Suprapubic skin (tissue), 4 donors: Measurements from ENCODE around the gene DYNLT5. TPM values are rescaled to one million over a fixed set of nuclear protein-coding genes. Genes with fewer than 3 reads are reported as not detected.

Experiments used
- DNase-seq, 2 donors: peaks; one replicate each; pipeline ENCODE4 v3.0.0-alpha.2; 2019; ENCODE audit warnings: low spot score in 2 of 2
- H3K27ac ChIP-seq: fragments of 200-600 bp; sonication (generic); one replicate; pipeline ENCODE4 v1.5.1; 2019
- H3K27me3 ChIP-seq: fragments of 200-600 bp; sonication (generic); one replicate; pipeline ENCODE4 v1.5.1; 2019
- H3K36me3 ChIP-seq: fragments of 200-600 bp; sonication (generic); one replicate; pipeline ENCODE4 v1.5.1; 2019
- H3K4me1 ChIP-seq: fragments of 200-600 bp; sonication (generic); one replicate; pipeline ENCODE4 v1.5.1; 2019
- H3K4me3 ChIP-seq: fragments of 200-600 bp; sonication (generic); one replicate; pipeline ENCODE4 v1.5.1; 2019; ENCODE audit warnings: mild to moderate bottlenecking
- H3K9me3 ChIP-seq: fragments of 200-600 bp; sonication (generic); one replicate; pipeline ENCODE4 v1.5.1; 2019
- CTCF ChIP-seq, 2 donors: fragments of 200-600 bp in 1 of 2; fragments of 450-650 bp in 1 of 2; sonication (generic) in 1 of 2; IDR thresholded peaks; one replicate each; pipeline ENCODE4 v1.5.1; 2016 to 2019; ENCODE audit warnings: antibody characterized with exemption in 2 of 2, mild to moderate bottlenecking in 1 of 2, moderate library complexity in 1 of 2
- EP300 ChIP-seq: sonication (generic); formaldehyde crosslinking; IDR thresholded peaks from one replicate; pipeline ENCODE4 v1.6.1; 2017; ENCODE audit warnings: antibody characterized with exemption
- POLR2A ChIP-seq, 2 donors: fragments of 450-650 bp; IDR thresholded peaks; one replicate each; pipeline ENCODE4 v1.6.1; 2017; ENCODE audit warnings: antibody characterized with exemption in 2 of 2, mild to moderate bottlenecking in 2 of 2, moderate library complexity in 2 of 2
- POLR2AphosphoS5 ChIP-seq, 3 donors: sonication (generic); formaldehyde crosslinking; IDR thresholded peaks; one replicate each; pipeline ENCODE4 v1.6.1; 2017; ENCODE audit warnings: antibody characterized with exemption in 3 of 3
- WGBS: methylation state at CpG from one replicate; pipeline ENCODE4 v1.1.5; 2018; 5-methylcytosine and 5-hydroxymethylcytosine counted together
- total RNA-seq, 4 donors: library from RNA; depleted of rRNA; stranded (reverse); fragments of >200 nt; gene quantifications; one replicate each; pipeline ENCODE4 v1.1.0, GENCODE V29; 2016

The DYNLT5 gene
- total RNA-seq, 4 donors from 2014 or later, result 1.1 to 2.6 TPM; not detected in 2

DNA sequence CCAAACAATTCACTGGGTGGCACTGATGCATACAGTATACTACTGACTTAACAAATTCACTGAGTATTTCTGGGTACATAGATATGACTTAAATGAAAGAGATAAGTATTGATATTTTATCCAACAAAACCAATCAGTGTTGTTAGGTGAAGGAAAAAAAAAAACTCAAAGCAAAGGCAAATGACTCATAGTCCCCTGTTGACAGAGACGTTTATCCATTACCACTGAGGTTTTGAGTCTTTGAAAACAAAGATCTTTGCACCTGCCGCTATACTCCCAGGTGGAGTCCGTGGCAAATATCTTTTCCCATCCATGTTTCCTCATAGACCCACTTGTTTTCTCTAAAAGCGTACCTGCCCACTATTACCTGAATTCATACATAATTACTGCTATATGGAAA lies 18.4 kb downstream of the DYNLT5 start:
- H3K4me3 ChIP-seq, result no peak overlapping the region
- TF ChIP-seq POLR2A (IDR thresholded peaks at IDR 0.05) (no peak), CTCF (IDR thresholded peaks at IDR 0.05) (no peak), POLR2AphosphoS5 (IDR thresholded peaks at IDR 0.05) (no peak), EP300 (no peak)
- no peaks in the 10 kb centered on the region for H3K36me3 ChIP-seq
- DNase-seq, result no peak
- no peaks in the 10 kb centered on the region for H3K9me3 ChIP-seq
- H3K4me1 ChIP-seq, result no peaks in the 10 kb centered on the region
- no peak overlapping the region for H3K27ac ChIP-seq
- 83% methylated on average over 4 of the region's 4 CpGs for WGBS
- no peaks in the 10 kb centered on the region for H3K27me3 ChIP-seq

- 94% methylated on average over 2 of the region's 2 CpGs for WGBS
Observed at GRCh38 chr1:66773227-66773626, 21.0 kb downstream of the DYNLT5 start.

GRCh38 chr1:66774438-66774837 lies 22.2 kb downstream of the DYNLT5 start:
- 90% methylated on average over 2 of the region's 2 CpGs for WGBS
- no peaks in the 10 kb centered on the region for H3K36me3 ChIP-seq
- H3K27me3 ChIP-seq, result no peaks in the 10 kb centered on the region
- no peak for TF ChIP-seq CTCF (IDR thresholded peaks at IDR 0.05)
- TF ChIP-seq POLR2A (IDR thresholded peaks at IDR 0.05), result no peak
- TF ChIP-seq POLR2AphosphoS5 (IDR thresholded peaks at IDR 0.05), result no peak
- TF ChIP-seq EP300, result no peak
- H3K4me1 ChIP-seq, result peaks cover 4% of the 10 kb centered on the region
- H3K27ac ChIP-seq, result no peak overlapping the region
- DNase-seq, result no peak
- no peak overlapping the region for H3K4me3 ChIP-seq
- H3K9me3 ChIP-seq, result no peaks in the 10 kb centered on the region

More at GRCh38 chr1:66773227-66773626, 21.0 kb downstream of the DYNLT5 start:
- Histone ChIP-seq H3K27me3 (no peaks in the 10 kb centered on the region), H3K4me3 (no peak overlapping the region), H3K27ac (no peak overlapping the region), H3K36me3 (no peaks in the 10 kb centered on the region), H3K4me1 (no peaks in the 10 kb centered on the region), H3K9me3 (no peaks in the 10 kb centered on the region)
- DNase-seq, result no peak
- no peak for TF ChIP-seq CTCF (IDR thresholded peaks at IDR 0.05)
- no peak for TF ChIP-seq EP300
- no peak for TF ChIP-seq POLR2AphosphoS5 (IDR thresholded peaks at IDR 0.05)
- no peak for TF ChIP-seq POLR2A (IDR thresholded peaks at IDR 0.05)

GRCh38 chr1:66775646-66776045 lies 23.4 kb downstream of the DYNLT5 start:
- Histone ChIP-seq H3K9me3 (no peaks in the 10 kb centered on the region), H3K36me3 (no peaks in the 10 kb centered on the region), H3K27ac (no peak overlapping the region), H3K4me1 (peaks cover 4% of the 10 kb centered on the region), H3K27me3 (no peaks in the 10 kb centered on the region), H3K4me3 (no peak overlapping the region)
- no peak for TF ChIP-seq CTCF (IDR thresholded peaks at IDR 0.05)
- TF ChIP-seq EP300, result no peak
- TF ChIP-seq POLR2A (IDR thresholded peaks at IDR 0.05), result no peak
- TF ChIP-seq POLR2AphosphoS5 (IDR thresholded peaks at IDR 0.05), result no peak
- DNase-seq, result no peak
- WGBS, result 84% methylated on average over 3 of the region's 3 CpGs

DNA sequence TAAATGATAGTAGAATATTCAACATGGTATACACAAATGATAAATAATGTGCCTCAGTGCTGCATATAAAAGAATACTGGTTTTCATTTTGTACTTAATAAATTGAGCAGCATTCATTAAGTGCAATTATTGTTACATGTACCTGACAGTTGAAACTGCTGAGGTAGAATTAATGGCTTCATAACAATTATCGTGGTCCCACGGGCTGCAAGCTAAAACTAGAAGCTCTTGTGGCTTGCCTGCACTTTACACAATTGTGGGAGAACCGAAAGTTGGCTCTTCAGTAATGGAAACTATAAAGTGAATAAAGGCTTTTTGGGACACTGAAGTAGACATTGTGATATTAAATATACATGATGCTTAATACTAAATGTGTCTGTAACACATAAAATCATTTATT lies 25.6 kb downstream of the DYNLT5 start:
- Histone ChIP-seq H3K4me1 (peaks cover 4% of the 10 kb centered on the region), H3K27me3 (no peaks in the 10 kb centered on the region), H3K36me3 (no peaks in the 10 kb centered on the region), H3K9me3 (no peaks in the 10 kb centered on the region), H3K4me3 (no peak overlapping the region), H3K27ac (no peak overlapping the region)
- TF ChIP-seq POLR2AphosphoS5 (IDR thresholded peaks at IDR 0.05) (no peak), CTCF (IDR thresholded peaks at IDR 0.05) (no peak), POLR2A (IDR thresholded peaks at IDR 0.05) (no peak), EP300 (no peak)
- DNase-seq, result no peak
- WGBS, result 62% methylated on average over 3 of the region's 3 CpGs
